Mammary epithelial cell (primary cell): ENCODE results near the gene FCHSD2.

ENCODE experiments used
- EZH2 ChIP-seq: IDR thresholded peaks from 2 replicates; pipeline ENCODE4 v1.6.1; 2012; ENCODE audit warnings: low read length, inconsistent platforms, borderline replicate concordance
- TF ChIP-seq, protein P1 (sequence below), 2 donors: IDR thresholded peaks in 1 of 2; conservative IDR thresholded peaks in 1 of 2; 2 replicates each; pipeline ENCODE4 v1.5.1; 2011 to 2012; ENCODE audit warnings: inconsistent platforms in 2 of 2, low read length in 2 of 2, mild to moderate bottlenecking in 2 of 2, control low read depth in 1 of 2, low read depth in 1 of 2; ENCODE audit not compliant: insufficient read depth in 1 of 2; ENCODE audit errors: extremely low read depth in 1 of 2

DNA sequence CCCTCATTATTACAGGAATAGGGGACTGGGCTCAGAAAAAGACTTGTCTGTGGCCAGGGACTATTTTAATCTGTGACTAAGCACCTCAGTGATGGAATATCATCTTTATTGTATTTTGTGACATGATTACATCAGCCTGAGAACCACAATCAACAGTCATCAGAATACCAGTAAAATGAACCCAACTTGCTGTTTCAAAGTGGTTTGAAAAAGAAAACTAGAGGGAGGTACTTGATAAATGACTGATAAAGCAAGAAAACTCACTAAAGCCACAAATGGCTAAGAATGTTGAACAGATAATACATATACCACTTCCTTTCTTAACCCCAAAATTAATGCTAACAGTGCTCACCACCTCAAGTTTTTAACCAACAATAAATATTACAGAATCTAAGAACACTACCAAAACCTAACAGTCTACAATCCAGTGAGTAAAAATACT lies 172.2 kb downstream of the FCHSD2 start:
- TF ChIP-seq, protein P1, sequence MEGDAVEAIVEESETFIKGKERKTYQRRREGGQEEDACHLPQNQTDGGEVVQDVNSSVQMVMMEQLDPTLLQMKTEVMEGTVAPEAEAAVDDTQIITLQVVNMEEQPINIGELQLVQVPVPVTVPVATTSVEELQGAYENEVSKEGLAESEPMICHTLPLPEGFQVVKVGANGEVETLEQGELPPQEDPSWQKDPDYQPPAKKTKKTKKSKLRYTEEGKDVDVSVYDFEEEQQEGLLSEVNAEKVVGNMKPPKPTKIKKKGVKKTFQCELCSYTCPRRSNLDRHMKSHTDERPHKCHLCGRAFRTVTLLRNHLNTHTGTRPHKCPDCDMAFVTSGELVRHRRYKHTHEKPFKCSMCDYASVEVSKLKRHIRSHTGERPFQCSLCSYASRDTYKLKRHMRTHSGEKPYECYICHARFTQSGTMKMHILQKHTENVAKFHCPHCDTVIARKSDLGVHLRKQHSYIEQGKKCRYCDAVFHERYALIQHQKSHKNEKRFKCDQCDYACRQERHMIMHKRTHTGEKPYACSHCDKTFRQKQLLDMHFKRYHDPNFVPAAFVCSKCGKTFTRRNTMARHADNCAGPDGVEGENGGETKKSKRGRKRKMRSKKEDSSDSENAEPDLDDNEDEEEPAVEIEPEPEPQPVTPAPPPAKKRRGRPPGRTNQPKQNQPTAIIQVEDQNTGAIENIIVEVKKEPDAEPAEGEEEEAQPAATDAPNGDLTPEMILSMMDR (conservative IDR thresholded peaks at IDR 0.05 in 1 of 2, IDR thresholded peaks at IDR 0.05 in 1 of 2; ENCODE audit: extremely low read depth in 1 of 2, insufficient read depth in 1 of 2, low read depth in 1 of 2, low read length in 2 of 2) = no peak
- no peak for TF ChIP-seq EZH2
